HG03196 (cell line): ENCODE measurements around the gene XRRA1.
"Not testable (repeated sequence)": the region's sequence is repeated elsewhere in the genome, so short reads cannot be mapped to it uniquely, and the experiment has no call there.

Experiments used
- ATAC-seq: cut with Tn5 transposase; IDR thresholded peaks from one replicate; pipeline ENCODE4 v1.9.1; 2021; ENCODE audit not compliant: unreplicated experiment

XRRA1 gene

GRCh38 chr11:74948898-74949752, at the start of gene XRRA1, which contains the start of gene SPCS2:
Gene XRRA1, minus strand, starts transcription at chr11:74949091. Its CDS starts 8,213 bp downstream, at chr11:74940878.
Gene SPCS2, plus strand, starts transcription at chr11:74949266. Its CDS starts 20 bp downstream, at chr11:74949286.
- ATAC-seq: peak; percentile 84

GRCh38 chr11:74992852-74993251, 44.0 kb upstream of the XRRA1 start:
- no peak for ATAC-seq

- ATAC-seq: no peak
These were observed 42.0 kb upstream of the XRRA1 start for GRCh38 chr11:74990941-74991340.

- ATAC-seq: not testable (repeated sequence)
These were observed 41.3 kb upstream of the XRRA1 start for GRCh38 chr11:74990150-74990549.

GRCh38 chr11:74989260-74989638, 40.4 kb upstream of the XRRA1 start:
- ATAC-seq: peak; percentile 11

- peak; percentile 77 for ATAC-seq
These were observed 39.8 kb upstream of the XRRA1 start, which contains the start of gene NEU3 for GRCh38 chr11:74988541-74989259. Gene NEU3, plus strand, starts transcription at chr11:74988933. Its CDS starts 128 bp downstream, at chr11:74989061.

- ATAC-seq: no peak
These were observed 35.8 kb upstream of the XRRA1 start for GRCh38 chr11:74984730-74985129.

GRCh38 chr11:74984070-74984469, 35.2 kb upstream of the XRRA1 start:
- ATAC-seq: no peak

GRCh38 chr11:74981888-74982287, 33.0 kb upstream of the XRRA1 start:
- ATAC-seq: no peak

GRCh38 chr11:74980634-74981033, 31.7 kb upstream of the XRRA1 start:
- no peak for ATAC-seq

GRCh38 chr11:74978041-74978440, 29.1 kb upstream of the XRRA1 start:
- ATAC-seq: no peak

GRCh38 chr11:74971424-74971823, 22.5 kb upstream of the XRRA1 start:
- no peak for ATAC-seq

GRCh38 chr11:74970852-74971395, 22.0 kb upstream of the XRRA1 start:
- ATAC-seq: no peak

GRCh38 chr11:74966651-74967050, 17.8 kb upstream of the XRRA1 start:
- no peak for ATAC-seq

GRCh38 chr11:74960128-74960527, 11.2 kb upstream of the XRRA1 start:
- ATAC-seq: not testable (repeated sequence)

GRCh38 chr11:74957937-74958629, 9.2 kb upstream of the XRRA1 start:
- ATAC-seq: no peak

- ATAC-seq: no peak
These were observed 7.6 kb upstream of the XRRA1 start for GRCh38 chr11:74956397-74957015.

GRCh38 chr11:74954199-74954598, 5.3 kb upstream of the XRRA1 start:
- ATAC-seq: no peak

GRCh38 chr11:74953451-74953850, 4.6 kb upstream of the XRRA1 start:
- no peak for ATAC-seq

- no peak for ATAC-seq
These were observed 3.9 kb upstream of the XRRA1 start for GRCh38 chr11:74952752-74953151.

- ATAC-seq: no peak
These were observed 2.3 kb upstream of the XRRA1 start for GRCh38 chr11:74951226-74951625.
